ENCODE measurements around the gene KRTAP10-2.
"Not testable (repeated sequence)": the region's sequence is repeated elsewhere in the genome, so short reads cannot be mapped to it uniquely, and the experiment has no call there.

The KRTAP10-2 gene

DNA sequence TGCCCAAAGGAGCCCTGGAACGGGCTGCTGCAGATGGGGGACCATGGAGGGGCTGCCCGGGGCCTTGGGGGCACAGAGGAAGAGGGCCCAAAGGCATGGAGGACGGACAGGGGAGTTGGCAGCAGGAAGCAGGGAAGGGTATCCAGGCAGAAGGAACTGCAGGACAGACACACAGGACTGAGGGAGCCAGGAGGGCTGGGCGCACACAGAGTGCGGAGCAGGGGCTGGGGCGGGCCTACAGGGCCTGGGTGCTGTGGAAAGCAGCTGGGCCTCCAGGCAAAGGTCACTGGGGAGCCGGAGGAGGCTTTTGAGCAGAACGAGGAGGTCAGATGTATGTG is 39.4 kb downstream of the KRTAP10-2 start:
- DNase-seq: no peak

DNA sequence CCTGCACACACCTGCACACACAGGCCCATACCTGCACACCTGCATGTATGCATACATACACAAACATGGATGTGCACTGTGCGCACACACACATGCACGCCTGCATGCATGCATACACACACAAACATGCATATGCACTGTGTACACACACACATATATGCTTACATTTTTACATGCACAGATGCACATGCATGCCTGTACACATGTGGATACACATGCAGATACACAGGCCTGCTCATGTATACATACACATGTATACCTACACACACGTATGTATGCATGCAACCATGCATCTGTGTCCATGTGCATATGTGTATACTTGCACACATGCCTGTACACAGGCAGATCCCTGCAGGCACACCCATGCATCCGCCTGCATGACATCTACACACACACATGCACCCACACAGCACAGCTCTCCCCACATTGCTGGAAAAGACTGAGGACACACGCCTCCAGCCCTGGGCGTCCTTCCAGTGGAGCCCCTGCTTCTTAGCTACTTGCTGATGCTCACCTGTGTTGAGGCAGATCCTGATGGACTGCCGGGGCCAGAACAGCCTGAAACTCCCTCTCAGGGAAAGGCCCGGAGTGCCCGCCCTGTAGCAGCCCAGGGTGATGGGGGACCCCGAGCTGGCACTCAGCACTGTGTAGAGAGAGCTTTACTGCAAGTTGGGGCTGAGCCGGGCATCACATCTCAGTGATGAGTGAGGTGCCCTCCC is 39.9 kb downstream of the KRTAP10-2 start:
- DNase-seq: no peak

DNA sequence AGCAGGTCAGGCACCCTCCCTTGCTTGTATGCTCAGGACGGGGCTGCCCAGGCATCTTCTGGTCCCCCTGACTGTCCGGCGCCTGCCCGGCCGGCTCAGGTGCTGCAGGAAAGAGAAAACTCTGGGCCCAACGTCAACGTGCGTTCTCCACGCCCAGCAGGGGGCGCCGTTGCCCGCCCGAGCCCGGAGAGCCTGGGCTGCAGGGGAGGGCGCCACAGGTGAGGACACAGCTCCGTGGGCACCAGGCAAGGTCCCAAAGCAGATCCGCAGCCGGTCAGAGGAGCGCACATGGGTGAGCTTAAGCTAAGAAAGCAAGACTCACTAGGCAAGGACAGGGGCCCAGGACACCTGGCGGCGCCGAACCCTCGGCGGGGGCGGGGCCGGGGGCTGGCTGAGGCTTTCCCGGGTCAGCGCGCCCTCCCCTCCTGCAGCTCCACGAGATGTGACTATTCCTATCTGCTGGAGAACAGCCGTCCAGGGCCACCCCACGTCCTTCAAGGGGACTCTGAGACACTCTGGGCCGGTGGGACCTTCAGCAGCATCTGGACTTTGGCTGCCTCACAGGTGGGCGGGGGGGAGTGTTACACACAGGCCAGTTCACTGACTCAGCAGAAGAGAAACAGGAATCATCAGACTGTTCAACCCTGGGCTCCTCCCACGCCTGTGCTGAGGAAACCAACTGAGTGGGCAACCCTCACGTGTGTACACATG is 40.6 kb downstream of the KRTAP10-2 start:
- DNase-seq: peak; percentile 80

DNA sequence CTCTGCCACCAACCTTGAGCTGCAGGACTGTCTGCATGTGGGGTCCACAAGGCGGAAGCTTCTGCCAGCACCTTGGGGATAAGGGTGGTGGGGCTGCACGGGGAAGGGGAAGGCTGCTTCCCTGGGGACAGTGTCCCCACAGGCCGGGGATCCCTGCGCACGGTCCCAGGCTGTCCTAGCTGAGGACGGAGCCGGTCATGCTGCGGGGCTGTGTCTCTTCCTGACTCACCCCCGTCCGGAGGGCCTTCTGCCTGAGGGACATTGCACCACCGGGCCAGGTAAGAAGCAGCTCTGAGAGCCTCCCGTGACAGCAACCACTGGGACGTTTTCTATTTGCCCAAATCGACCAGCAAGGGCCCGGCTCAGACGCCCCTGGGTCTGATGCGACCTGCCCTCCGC is 41.2 kb downstream of the KRTAP10-2 start:
- DNase-seq: no peak

DNA sequence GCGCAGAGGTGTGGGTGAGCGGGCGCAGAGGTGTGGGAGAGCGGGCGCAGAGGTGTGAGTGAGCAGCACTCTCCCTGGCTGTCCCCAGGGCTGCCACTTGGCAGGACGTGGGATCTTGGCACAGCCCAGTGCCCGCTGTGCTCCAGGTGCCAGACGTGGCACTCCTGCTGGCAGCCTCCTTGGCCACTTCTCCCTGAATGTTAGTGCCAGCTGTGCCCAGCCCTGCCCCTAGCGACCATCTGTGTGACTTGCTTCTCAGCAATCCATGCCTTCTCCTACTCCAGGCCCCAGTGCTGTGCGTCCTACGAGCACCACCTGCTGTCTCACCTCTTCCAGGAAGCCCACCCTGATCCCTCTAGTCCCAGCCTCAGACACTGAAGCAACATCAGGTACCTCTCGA is 41.8 kb downstream of the KRTAP10-2 start:
- DNase-seq: peak; percentile 79

DNA sequence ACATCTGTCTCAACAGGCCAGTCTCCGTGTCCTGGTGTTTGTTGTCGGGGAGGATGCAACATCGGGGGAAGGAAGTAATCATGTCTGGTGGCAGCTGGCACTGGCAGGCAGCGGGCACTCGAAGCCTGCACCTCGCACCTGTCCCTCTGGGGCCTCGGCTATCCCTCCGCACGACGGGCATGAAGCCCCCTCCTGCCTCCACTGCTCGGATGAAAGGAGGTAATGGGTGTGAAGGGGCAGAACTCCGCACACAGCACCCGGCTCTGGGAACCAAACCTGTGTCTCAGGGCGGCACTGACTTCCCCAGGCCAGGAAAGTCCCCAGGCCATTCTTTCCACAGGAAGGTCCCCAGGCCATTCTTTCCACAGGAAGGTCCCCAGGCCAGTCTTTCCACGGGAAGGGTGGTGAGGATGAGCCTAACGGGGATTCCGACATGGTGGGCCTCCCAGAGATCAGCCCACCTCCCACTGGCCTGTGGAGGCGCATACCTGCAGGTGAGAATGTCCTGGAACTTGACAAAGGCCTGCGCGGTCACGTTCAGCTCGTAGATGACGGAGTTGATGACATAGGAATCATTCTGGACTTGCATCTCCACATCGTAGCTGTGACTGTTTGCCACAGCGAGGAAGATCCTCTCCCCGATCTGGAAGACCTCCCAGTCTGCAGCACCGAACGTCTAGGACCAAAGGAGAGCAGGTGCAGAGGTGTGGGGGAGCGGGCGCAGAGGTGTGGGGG is 42.4 kb downstream of the KRTAP10-2 start:
- DNase-seq: no peak

DNA sequence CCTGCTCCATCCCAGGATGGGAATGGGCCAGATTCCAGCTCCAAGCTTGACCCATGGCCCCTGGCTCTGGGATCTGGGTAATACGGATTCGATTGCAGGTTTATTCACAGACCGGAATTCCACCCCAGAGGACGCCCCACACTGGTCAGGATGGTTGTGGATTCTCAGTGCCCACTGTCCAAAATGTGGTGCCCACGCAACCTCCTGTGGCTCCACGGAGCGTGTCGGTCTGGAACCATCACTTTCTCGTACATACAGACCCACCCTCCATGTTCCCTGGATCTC is 42.9 kb downstream of the KRTAP10-2 start:
- no peak for DNase-seq

DNA sequence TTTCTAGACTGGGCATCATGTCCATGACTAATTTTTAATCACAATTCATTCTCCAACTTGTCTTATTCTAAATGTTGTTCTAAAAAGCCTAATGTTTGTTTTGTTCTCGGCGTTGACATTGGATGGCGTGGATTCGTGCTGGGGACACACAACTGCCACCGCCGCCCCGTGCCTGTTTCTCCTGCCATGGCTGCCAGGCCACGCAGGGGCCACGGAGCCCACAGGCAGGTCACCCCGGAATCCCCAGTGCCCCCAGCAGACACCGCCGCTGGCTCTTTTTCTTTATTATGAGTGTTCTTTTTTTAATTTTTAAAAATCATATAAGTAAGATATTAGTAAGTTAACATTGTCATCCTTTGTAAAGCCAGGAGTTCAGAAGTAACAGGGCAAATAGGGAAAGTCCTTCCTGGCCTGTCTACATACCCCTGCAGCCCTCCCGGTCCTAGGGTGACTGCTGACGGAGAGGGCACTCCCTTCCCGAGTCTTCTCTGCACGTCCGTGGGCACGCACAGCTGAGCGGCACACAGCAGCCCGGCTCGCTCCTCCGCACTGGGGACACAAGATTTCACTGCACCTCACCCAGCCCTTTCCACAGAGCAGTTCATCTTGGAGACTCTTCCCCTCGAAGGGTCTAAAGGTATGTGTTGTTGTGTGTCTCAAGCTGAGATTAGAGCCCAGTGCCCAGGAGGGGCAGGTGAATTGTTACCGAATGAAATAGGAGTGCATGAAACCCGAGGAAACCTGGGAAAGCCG is 43.5 kb downstream of the KRTAP10-2 start:
- DNase-seq: no peak

DNA sequence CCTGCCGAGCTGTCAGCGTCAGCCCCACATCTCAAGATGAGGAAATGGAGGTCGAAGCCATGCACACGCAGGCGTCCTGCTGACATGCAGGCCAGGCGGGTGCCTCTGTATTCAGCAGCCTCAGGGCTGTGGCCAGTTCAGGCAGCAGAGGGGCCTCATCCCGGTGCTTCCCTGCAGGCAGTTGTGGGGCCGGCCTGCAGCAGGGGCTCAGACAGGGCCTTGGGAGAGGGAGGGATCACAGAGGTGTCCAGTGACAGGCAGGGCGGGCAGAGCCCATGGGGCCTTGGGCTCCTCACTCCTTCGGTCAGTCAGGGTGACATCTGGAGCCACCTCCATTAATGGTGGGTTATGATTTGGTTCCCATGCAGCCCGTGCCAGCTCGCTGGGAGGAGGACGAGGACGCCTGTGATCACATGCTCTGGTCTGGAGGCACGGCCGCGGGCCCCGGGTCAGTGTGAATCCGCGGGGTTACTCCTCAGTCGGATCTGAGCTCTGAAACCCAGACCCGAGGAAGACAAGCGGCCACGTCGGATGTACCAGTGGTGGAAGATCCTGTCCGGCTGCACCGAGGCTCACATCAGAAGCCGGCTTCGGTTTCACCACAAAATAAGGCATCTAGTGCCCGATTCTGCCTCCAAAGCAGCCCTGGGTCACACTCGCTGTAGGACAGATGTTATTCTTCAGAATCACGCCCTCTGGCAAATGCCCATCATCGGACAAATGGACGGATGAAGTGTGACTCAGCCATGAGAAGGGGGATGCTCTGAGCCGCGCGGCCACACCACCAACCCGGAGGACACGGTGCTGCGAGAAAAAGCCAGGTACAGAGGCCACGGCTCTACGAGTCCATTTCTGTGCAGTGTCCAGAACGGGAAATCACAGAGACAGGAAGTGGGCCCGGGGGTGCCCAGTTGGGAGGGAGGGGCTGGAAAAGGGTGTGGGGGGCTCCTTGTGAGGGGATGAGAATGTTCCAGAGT is 44.7 kb downstream of the KRTAP10-2 start:
- no peak for DNase-seq

DNA sequence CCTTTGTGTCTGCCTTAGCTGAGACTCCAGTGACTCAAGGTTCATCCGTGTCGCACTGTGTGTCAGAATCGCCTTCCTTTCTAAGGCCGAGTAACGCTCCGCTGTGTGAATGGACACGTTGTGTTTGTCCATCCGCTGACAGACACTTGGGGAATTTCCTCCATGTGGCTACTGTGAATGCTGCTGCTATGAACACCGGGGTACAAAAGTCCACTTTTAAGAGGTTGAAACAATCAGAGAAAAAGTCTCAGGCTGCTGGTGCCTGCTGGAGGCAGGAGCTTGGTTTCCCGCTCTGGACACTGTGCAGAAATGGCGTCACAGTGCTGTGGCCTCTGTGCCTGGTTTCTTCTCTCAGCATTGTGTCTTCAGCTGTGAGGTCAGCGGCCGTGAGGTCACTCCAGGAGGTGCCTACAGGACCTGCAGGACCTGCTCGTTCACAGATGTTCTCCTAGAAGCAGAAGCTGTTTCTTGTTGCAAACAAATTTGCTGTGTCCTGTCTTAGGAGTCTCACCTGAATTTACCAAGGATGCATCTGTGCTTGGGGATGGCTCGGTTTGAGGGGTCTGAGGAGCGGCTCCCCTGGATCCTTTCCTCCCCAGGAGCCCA is 45.5 kb downstream of the KRTAP10-2 start:
- no peak for DNase-seq

DNA sequence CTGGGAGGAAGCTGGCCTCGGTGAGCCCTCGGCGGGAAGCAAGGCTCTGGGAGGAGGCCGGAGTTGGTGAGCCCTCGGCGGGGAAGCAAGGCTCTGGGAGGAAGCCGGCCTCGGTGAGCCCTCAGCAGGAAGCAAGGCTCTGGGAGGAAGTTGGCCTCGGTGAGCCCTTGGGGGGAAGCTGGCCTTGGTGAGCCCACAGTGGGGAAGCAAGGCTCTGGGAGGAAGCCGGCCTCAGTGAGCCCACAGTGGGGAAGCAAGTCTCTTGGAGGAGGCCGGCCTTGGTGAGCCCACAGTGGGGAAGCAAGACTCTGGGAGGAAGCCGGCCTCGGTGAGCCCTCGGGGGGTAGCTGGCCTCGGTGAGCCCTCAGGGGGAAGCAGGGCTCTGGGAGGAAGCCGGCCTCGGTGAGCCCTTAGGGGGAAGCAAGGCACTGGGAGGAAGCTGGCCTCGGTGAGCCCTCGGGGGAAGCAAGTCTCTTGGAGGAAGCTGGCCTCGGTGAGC is 47.4 kb downstream of the KRTAP10-2 start:
- DNase-seq: no peak

DNA sequence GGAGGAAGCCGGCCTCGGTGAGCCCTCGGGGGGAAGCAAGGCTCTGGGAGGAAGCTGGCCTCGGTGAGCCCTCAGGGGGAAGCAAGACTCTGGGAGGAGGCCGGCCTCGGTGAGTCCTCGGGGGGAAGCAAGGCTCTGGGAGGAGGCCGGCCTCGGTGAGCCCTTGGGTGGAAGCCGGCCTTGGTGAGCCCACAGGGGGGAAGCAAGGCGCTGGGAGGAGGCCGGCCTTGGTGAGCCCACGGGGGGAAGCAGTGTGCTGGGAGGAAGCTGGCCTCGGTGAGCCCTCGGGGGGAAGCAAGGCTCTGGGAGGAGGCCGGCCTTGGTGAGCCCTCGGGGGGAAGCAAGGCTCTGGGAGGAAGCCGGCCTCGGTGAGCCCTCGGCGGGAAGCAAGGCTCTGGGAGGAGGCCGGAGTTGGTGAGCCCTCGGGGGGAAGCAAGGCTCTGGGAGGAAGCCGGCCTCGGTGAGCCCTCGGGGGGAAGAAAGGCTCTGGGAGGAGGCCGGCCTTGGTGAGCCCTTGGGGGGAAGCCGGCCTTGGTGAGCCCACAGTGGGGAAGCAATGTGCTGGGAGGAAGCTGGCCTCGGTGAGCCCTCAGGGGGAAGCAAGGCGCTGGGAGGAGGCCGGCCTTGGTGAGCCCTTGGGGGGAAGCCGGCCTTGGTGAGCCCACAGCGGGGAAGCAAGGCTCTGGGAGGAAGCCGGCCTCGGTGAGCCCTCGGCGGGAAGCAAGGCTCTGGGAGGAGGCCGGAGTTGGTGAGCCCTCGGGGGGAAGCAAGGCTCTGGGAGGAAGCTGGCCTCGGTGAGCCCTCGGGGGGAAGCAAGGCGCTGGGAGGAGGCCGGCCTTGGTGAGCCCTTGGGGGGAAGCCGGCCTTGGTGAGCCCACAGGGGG is 48.1 kb downstream of the KRTAP10-2 start:
- not testable (repeated sequence) for DNase-seq

DNA sequence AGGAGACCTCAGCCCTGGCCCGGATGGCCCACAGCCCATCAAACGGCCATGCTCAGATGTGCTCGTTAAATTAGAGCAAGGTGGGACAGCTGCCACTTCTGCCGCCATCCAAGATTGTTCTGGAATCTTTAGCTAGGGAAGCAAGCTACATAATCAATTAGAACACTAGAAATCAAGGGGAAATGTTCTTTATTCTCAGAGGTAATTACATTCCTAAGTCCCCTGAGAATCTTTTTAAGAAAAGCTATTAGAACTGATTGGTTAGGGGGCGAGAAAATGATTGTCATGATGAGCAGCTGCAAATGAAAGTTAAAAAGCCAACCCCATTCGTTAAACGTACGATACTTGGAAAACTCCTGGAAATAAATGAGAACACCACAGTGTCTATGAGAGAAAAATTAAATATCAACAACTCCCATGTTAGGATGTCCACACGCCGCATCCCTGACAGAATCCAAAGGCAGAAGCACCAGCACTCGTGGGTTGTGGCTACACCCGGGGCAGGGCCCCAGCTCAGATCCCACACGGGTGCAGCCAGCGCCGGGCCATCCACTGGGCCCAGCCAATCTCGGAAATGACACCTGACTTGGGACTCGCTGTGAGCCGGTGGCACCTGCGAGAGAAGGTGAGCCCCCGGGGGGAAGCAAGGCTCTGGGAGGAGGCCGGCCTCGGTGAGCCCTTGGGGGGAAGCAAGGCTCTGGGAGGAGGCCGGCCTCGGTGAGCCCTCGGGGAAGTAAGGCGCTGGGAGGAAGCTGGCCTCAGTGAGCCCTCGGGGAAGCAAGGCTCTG is 48.9 kb downstream of the KRTAP10-2 start:
- DNase-seq: no peak
